NOMO-1 (cell line): ENCODE data around the gene SBNO2.

Source experiments
- DNase-seq, 2 experiments: peaks; one replicate each; lab custom pipeline; 2025; ENCODE audit not compliant: unreplicated experiment in 2 of 2; lab: John Stamatoyannopoulos, UW

The SBNO2 gene

DNA sequence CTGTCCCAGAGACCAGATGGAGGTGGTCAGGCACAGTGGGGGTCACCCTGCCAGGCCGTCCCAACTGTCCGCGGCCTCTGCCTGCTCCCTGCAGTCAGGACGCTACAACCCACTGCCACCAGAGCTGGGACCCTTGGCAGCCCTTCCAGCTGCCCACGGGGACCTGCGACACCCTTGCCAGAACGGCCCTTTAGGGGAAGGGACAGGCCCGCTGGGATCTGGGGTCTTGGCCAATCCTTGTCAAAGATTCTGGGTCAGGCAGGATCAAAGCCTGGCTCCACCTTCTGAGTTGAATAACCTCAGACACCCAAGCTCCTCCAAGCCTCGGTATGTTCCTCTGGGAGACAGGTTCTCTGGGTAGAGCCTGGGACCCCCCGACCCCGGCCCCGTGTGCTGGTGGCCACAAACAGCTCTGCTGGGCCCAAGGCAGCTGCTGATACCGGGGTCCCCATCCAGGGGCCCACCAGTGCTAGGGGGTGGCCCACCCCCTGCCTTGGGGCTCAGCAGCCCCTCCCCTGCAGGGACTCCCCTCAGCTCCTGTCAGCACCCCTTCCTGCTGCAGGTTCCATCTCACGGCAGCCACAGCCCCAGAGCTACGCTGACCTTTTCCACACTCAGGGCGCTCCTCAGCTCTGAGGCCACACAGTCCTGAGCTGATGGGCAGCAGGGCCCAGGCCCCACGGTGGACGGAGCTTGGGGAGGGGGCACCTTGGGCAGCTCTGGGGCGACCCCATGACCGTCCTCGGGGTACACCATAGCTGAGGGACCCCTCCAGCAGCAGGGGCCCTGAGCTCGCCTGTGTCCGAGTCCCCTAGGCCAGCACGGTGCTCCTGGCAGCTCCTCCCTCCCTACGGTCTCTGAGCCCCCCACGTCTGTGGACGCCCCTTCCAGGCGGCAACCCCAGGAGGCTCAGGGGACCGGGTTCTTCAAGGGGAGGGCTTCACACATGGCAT lies 18.4 kb downstream of the SBNO2 start:
- no peak for DNase-seq

DNA sequence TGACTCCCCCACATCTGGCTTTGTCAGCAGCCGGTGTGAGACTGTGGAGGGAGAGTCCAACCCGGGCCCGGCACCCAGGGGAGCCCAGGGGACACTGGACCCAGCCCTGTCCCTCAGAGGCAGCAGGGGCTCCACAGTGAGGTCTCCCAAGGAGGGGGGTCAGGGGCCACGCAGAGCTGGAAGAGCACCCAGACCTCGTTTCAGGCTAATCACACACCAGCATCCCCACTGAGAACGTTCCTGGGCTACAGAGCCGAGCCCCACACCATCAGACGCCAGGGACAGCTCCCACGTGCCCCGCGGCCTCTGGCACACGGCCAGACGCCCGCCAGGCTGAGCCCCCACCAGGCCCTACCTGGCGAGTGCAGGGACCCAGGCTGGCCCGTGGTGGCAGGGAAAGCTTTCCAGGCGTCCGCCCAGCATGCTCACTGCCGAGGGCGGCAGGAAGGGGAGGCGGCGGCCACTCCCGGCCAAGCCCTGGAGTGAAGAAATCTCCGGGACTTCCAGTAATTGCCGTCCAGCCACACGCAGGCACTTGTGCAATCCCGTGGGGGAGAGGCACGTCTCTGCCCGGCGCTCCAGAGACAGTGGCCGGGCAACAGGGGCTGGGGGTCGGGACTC lies 19.2 kb downstream of the SBNO2 start:
- peak; percentile 67 to 69 for DNase-seq

DNA sequence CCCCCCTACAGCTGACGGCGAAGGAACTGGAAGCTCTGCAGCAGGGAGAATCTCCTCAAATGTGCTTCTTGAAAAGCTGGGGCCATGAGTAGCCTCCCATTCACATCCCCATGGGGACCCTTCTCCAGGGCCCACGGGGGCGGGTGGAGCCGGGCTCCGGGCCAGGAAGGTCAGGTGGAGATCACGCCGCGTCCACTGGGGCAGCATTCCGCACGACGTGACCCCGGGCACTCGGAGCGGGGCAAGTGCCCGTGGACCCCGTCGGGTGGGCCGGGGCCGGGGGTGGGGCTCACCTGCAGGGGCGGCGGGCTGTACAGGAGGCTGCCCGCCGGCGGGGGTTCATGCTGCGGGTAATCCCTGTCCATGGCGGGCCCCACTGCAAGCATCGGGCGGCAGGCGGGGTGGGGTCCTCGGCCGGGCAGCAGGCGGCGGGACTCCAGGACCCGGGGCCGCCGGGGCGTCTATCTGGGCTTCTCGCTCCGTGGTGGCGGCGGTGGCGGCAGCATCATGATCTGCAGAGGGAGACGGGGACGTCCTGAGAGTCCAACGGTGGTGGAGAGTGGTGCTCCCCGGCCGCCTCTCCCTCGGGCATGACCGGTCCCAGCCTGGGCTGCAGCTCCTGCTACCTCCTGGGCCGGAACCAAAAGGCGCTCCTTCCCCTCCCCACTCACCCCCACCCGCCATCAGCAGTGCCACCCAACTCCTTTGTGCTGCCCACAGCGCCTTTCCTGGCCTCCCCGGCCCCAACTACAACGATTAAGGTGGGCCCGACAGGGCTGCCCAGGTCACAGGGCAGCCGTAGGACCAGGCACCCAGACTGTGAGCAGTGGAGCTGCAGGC lies 20.0 kb downstream of the SBNO2 start:
- no peak for DNase-seq

DNA sequence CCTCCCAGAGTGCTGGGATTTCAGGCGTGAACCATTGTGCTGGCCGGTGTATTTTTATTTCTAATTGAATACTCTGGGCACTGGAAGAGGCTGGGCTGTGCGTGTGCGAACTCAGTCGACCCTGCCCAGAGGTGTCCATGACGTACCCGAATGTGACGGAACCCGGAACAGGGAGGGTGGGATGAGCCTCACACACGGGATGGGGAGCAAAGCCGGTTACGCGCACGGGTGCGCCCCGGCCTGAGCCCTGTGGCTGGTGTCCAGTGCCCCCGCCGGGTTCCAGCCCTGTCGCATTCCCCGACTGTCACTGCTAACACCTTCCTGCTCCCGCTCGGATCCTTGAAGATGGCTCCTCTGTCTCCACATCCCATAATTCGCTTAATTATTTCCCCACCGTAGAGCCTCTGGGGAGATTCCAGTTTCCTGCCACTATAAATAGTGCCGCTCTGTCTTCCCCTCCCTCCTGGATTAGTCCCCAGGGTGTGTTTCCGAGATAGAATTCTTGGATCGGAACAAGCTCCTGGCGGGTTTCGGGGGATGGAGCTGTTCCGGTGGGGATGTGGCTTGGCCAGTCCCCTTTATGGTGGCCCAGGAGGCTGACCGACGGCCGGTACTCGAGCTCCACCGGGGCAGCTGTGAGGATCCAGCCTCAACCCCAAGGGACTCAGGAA lies 22.0 kb downstream of the SBNO2 start:
- DNase-seq = no peak

DNA sequence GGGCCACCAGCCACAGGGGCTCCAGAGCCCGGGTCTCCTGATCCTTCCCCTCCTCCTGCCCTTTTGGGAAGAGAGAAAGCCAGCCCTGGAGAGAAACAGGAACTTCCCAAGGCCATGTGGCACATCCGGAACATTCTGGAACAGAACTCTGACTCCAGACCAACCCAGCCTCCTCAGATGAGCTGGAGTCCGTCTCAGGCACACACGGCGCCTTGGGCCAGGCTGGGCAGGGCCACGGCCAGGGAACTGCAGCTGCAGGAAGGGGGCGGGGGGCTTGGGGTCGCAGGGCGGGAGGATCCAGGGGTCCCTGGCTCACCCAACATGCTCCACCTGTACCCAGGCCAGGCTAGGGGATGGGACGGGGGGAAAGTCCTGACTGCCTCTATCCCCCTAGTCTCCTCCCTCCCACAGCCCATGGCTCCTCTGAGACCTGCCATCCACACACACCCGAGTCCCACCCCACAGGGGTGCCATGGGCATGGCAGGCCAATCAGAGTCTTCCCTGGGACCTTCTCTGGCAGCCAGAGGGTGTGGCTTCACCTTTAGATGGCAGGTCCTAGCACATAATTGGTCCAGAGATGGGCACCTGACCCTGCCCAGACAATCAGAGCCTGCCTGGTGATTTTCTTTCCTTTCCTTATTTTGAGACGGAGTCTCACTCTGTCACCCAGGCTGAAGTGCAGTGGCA lies 22.9 kb downstream of the SBNO2 start:
- DNase-seq = no peak

DNA sequence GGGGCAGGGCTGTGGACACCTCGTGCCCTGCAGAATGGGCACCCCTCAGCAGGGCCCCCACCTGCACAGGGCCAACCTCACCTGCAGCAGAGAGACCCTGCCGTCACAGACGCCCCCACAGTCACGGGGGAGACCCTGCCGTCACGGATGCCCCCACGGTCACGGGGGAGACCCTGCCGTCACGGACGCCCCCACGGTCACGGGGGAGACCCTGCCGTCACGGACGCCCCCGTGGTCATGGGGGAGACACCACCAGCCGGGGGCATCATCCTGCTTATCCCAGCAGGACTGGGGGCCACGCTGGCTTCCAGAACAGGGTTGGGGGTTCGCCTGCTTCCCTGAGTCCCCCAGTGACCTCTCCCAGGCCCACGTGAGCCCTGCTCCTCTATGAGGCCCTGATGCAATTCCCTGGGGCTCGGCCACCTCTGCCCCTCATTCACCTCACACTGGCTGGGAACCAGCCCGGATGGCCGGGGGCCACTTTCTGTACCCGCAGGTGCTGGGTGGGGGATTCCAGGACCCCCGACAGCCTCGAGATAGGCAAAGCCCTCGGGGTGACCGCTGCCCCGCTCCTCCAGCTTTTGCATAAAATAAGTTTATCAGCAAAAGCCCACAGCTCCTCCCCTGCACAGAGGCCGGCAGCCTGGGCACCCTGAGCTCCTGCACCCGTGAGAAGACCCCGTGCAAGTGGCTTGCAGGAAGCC lies 23.6 kb downstream of the SBNO2 start:
- no peak for DNase-seq

DNA sequence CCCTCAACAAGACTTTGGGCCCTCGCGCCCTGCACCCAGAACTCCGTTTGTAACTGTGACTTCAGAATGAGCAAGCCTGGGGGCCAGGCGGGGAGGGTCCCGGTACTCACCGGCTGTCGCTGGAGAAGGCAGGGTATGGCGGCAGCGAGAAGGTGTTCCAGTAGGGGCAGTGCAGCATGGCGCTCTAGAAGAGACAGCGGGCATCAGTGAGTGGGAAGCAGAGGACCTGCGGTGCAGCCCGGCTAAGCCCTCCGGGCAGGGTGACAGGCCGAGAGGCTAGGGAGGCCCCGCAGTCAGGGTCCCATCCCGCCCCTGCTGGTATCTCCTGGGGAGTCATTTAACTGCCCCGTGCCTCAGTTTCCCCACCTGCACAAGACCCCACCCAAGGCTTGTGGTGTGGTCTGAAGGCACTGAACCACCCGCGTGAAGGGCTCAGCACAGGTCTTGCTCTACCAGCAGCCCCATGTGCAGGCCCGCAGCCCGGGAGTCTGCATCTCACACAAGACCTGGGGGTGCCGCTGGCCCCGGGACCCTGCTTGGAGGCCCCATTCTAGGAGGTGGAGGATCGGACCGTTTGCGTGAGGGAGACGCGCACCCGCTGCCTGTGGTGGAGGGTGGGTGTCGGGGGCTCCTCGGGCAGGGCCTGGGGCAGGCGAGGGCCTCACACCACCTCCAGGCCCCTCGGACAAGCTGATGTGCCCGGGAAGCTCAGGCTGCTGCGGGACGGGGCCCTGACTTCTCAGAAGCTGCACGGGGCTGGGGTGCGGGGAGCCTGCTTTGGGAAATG lies 24.6 kb downstream of the SBNO2 start:
- DNase-seq = no peak

DNA sequence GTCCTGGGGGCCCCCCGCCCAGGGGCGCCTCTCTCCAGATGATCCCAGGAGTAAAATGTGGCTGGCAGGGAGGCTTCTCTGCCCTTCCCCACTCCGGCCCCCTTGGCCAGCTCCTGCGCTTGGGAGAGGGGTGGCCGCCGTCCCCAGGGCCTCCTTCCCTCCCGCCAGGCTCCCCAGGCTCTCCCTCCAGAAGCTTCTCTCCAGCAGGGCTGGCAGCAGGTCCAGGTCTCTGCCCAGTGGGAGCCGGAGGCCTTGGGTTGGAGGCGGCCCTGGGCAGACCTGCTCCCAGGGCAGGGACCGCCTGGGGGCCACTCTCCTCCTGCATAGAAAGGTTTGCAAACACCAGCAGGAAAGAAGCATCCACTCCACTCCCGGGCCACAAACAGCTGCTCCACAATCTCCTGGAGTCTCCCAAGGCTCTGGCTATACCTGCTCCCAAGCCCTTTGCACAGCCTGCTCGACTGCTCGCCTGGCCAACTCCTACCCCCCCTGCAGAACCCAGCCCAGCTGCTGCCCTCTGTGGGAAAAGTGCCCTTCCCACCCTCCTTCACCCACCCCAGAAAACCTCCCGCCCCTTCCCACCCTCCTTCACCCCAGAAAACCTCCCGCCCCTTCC lies 26.0 kb downstream of the SBNO2 start:
- no peak for DNase-seq

DNA sequence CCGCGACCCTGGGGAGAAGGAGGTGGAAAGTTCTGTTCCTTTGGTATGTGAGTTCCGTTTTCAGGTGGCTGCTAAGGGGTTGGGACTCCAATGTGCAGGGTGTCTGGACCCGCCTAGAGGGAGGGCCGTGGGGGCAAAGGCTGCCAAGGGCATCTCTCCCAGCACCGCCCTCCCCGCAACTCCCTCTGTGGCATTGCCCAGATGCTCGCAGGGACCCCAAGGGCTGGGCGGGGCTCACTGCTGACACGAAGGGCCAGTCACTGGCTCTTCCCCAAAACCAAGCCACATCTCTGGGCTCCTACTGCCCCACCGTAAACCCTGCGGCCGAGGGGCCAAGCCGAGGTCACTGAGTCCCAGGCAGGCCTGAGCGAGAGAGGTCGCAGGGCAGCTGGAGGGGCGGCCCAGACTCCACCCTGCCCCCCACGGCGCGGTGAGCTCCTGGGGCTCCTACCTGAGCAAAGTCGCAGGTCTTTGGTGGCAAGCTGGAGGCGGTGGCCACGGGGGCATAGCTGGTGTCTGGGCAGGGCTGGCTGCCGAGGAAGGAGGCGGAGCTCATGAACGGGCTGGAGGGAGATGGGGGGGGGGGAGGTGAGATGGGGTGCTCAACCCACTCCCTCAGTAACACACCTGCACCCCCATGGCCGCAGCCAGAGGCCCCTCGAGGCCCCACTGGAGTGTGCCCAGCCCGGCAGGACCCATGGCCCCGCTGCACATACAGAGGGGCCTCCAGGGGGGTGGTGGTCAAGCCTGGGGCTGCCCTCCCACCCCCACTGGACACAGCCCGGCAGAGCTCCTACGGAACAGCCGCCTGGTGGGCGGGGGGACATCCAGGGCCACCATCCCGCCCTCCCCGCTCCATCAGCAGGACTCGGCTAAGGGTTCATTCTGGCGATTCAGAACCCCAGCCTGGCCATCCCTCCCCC lies 26.9 kb downstream of the SBNO2 start:
- no peak for DNase-seq

DNA sequence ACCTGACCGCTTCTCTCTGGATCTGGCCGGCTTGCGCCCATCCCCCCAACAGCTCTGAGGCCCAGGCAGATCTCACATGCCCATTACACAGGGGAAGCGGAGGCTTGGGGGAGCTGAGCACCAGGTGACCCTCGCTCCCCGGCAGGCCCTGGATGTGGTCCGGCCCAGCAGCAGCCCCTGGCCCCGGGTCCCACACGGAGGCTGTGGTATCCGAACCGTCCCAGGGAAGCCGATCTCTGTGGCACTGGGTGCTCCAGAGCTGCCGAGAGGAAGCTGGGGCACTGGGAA lies 27.7 kb downstream of the SBNO2 start:
- no peak for DNase-seq

DNA sequence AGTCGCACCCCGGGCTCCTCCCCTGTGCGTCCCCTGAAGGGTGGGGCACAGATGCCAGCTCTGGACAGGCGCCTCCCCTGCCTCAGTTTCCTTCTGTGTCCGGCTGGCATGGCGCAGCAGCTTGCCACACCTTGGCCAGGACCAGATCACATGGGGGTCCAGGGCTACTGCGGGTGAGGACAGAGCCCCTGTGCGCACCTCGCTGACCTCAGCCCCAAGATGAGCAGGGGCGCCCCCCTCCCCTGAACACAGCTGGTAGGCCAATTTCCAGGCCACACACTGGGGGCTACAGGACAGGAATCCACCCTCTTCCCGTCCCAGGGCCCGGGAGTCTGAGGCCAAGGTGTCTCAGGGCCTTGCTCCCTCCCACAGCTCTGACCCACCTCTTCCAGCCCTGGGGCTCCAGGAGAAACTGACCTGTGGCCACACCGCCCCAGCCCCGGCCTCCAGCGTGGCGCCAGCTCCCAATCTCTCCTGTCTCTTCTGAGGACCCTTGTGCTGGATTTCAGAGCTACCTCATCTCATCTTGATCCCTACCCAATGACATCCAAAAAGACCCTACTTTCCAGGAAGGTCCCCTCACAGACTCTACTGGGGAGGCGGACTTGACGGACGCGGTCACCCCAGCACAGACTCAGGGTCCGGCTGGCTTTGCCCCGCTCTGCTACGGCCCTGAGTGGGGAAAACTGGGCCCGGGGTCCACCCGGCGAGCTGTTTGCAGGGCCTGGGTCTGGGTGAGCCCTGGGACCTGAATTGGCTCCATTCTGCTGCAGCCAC lies 28.2 kb downstream of the SBNO2 start:
- DNase-seq = no peak

DNA sequence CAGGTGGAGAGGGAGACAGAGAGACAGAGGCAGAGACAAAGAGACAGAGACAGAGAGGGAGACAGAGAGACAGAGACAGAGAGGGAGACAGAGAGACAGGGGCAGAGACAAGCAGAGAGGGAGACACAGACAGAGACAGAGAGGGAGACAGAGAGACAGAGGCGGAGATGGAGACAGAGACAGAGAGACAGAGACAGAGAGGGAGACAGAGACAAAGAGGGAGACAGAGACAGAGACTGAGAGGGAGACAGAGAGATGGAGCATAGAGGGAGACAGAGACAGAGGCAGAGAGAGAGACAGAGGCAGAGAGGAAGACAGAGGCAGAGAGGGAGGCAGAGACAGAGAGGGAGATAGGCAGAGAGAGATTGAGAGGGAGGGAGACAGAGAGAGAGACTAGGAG lies 29.3 kb downstream of the SBNO2 start:
- DNase-seq = no peak

DNA sequence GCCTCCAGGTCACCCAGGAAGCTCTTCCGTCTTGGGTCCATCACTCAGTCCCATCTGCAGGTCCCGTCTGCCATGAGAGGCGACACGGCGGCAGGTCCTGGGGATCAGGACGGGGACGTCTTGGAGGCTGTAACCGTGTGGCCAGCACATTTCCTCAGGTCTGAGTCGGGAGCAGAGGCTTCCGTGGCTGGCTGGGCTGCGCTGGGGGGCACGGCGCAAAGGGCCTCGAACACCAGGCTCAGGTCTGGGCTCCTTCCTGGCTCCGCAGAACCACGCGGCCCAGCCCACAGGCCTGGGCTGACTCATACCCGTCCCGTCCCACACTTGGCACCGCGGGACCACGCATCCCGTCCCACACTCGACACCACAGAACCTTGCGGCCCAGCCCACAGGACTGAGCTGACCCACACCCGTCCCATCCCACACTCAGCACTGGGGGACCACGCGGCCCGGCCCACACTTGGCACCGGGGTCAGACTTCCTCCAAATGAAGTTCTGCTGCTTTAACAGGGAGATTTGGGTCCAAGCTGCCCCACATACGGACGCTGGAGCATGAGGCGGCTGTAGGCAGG lies 30.2 kb downstream of the SBNO2 start:
- DNase-seq = no peak

DNA sequence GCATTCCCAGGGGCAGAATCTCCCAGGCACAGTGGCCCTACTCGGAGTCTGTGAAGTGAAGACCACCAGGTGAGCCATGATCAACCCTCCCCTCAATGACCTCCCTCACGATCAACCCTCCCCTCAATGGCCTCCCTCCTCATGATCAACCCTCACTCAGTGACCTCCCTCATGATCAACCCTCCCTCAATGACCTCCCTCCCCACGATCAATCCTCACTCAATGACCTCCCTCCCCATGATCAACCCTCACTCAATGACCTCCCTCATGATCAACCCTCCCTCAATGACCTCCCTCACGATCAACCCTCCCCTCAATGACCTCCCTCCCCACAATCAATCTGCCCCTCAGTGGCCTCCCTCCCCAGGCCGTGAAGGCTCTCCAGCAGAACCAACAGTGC lies 32.1 kb downstream of the SBNO2 start:
- no peak for DNase-seq

DNA sequence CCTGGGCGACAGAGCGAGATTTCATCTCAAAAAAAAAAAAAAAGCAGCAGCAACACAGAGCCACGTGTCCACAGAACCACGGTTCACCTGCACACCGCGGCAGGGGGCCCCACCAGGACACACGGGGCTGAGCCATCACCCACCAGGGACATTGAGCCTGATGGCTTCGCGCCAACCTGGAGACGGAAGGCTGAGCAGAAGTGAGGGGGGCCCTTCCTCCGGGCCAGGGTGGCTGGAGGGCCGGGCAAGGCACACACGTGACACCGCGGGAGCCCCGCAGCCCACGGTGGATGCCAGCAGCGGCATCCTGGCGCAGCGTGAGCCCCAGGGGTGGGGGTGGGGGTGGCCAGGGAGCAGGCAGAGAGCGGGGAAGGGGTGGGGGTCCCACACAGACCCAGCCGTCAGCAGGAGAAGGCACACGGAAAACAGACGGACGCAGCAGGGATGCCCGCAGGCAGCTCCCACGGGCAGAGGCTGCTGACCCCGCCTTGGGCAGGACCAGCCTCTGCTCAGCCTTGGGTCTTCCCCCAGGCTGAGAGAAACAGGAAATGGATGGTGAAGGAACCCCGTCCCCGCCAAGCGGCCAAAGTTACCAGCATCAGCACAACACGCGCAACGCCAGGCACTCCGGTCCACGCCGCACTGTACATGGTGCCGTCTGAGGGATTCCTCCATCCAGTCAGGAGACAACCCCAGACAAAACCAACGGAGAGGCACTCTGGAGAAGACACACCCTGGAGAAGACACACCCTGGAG lies 33.6 kb downstream of the SBNO2 start:
- no peak for DNase-seq

DNA sequence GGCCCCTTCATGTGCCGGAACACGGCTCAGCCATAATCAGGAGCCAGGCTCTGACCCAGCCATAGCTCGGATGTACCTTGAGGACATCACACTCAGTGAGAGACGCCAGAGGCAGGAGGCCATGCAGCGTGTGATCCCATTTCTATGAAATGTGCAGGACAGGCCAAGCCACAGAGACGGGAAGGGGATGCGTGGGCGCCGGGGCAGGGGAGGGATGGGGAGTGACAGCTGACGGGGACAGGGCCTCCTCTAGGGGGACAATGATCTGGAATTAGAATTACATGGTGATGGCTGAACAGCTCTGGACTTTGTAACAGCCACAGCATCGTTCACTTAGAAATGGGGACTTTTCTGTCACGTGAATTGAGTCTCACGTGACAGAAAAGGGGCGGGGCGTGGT lies 34.9 kb downstream of the SBNO2 start:
- DNase-seq = no peak
